B cell (primary cell): ENCODE measurements around the gene GASK1B. TPM values are rescaled to one million over a fixed set of nuclear protein-coding genes. Genes with fewer than 3 reads are reported as not detected.

Experiments
- ATAC-seq: fragments of 200-7000 bp; cut with Tn5 transposase; one replicate; pipeline ENCODE4 v1.10.0; 2021; ENCODE audit warnings: low read depth, mild to moderate bottlenecking, moderate number of reproducible peaks, moderate library complexity
- CTCF ChIA-PET: fragments of 350-600 bp; sonication (Branson Sonifier 250); formaldehyde crosslinking; loops from one replicate; lab custom pipeline; 2021; ENCODE audit warnings: antibody characterized with exemption, inconsistent platforms; lab: Charles Lee
- POLR2A ChIA-PET: fragments of 350-600 bp; sonication (Branson Sonifier 250); formaldehyde crosslinking; loops from one replicate; lab custom pipeline; 2021; ENCODE audit warnings: antibody characterized with exemption; lab: Charles Lee
- DNase-seq: peaks from one replicate; pipeline ENCODE4 v3.0.0; 2013
- H2AFZ ChIP-seq: 2 replicates; pipeline ENCODE4 v1.6.1; 2012; ENCODE audit warnings: mild to moderate bottlenecking, low read depth, low read length; ENCODE audit not compliant: insufficient read depth, poor library complexity, severe bottlenecking
- H3K27ac ChIP-seq, 2 donors: 1 replicate in 1 of 2; 2 replicates in 1 of 2; pipeline ENCODE4 v1.5.1; 2012 to 2013; ENCODE audit warnings: low read length in 2 of 2, mild to moderate bottlenecking in 2 of 2, moderate library complexity in 1 of 2
- H3K27me3 ChIP-seq, 4 experiments: fragments of 200-600 bp in 1 of 4; sonication (generic) in 1 of 4; replicated peaks in 1 of 4; 1 replicate in 2 of 4; 2 replicates in 2 of 4; pipeline versions ENCODE4 v1.6.1 to v1.7.0; 2013 to 2016; ENCODE audit warnings: low read length in 3 of 4, mild to moderate bottlenecking in 2 of 4, mixed read lengths in 1 of 4, moderate library complexity in 1 of 4; ENCODE audit not compliant: insufficient read depth in 4 of 4, control insufficient read depth in 3 of 4; ENCODE audit errors: control extremely low read depth in 1 of 4
- H3K36me3 ChIP-seq, 2 experiments: replicated peaks in 1 of 2; 1 replicate in 1 of 2; 2 replicates in 1 of 2; pipeline versions ENCODE4 v1.6.1 to v1.7.1; 2013; ENCODE audit warnings: low read length in 1 of 2; ENCODE audit not compliant: insufficient read depth in 2 of 2, control insufficient read depth in 1 of 2; ENCODE audit errors: control extremely low read depth in 1 of 2, extremely low read depth in 1 of 2
- H3K4me1 ChIP-seq, 2 donors: fragments of 200-600 bp in 1 of 2; sonication (generic) in 1 of 2; 1 replicate in 1 of 2; 2 replicates in 1 of 2; pipeline versions ENCODE4 v1.5.1 to v1.6.1; 2013 to 2017; ENCODE audit warnings: low read length in 2 of 2; ENCODE audit not compliant: control insufficient read depth in 2 of 2, insufficient read depth in 2 of 2
- H3K4me2 ChIP-seq: replicated peaks from 2 replicates; pipeline ENCODE3; 2012; ENCODE audit warnings: mild to moderate bottlenecking, low read depth, low read length; ENCODE audit not compliant: poor library complexity, severe bottlenecking
- H3K4me3 ChIP-seq, 5 experiments: fragments of 200-600 bp in 1 of 5; sonication (generic) in 1 of 5; 1 replicate in 3 of 5; 2 replicates in 2 of 5; pipeline versions ENCODE4 v1.5.1 to v1.7.0; 2011 to 2016; ENCODE audit warnings: low read length in 4 of 5, mild to moderate bottlenecking in 4 of 5, low read depth in 2 of 5, control low read depth in 1 of 5, moderate library complexity in 1 of 5; ENCODE audit not compliant: insufficient read depth in 1 of 5; ENCODE audit errors: control extremely low read depth in 1 of 5, extremely low read depth in 1 of 5
- H3K79me2 ChIP-seq: fragments of 200-600 bp; sonication (generic); one replicate; pipeline ENCODE4 v1.6.0; 2016; ENCODE audit warnings: low read length; ENCODE audit not compliant: control insufficient read depth, insufficient read depth
- H3K9ac ChIP-seq: fragments of 200-600 bp; sonication (generic); 2 replicates; pipeline ENCODE4 v1.6.1; 2017; ENCODE audit warnings: mild to moderate bottlenecking, low read length, moderate library complexity
- H3K9me3 ChIP-seq, 3 donors: one replicate each; pipeline versions ENCODE4 v1.6.1 to v1.7.1; 2013; ENCODE audit warnings: low read length in 2 of 3; ENCODE audit not compliant: control insufficient read depth in 2 of 3, insufficient read depth in 1 of 3; ENCODE audit errors: control extremely low read depth in 1 of 3
- H4K20me1 ChIP-seq: 2 replicates; pipeline ENCODE4 v1.6.0; 2012; ENCODE audit warnings: mild to moderate bottlenecking, low read length; ENCODE audit not compliant: insufficient read depth, control insufficient read depth, poor library complexity, severe bottlenecking
- H3K27ac Mint-ChIP-seq: one replicate; pipeline ENCODE4 v1.8.0; 2021; ENCODE audit warnings: mixed read lengths
- H3K27me3 Mint-ChIP-seq: one replicate; pipeline ENCODE4 v1.8.0; 2021; ENCODE audit warnings: mixed read lengths
- H3K4me1 Mint-ChIP-seq: one replicate; pipeline ENCODE4 v1.8.0; 2021; ENCODE audit warnings: mixed read lengths
- H3K4me3 Mint-ChIP-seq: one replicate; pipeline ENCODE4 v1.8.0; 2021; ENCODE audit warnings: mixed read lengths
- H3K9me3 Mint-ChIP-seq: one replicate; pipeline ENCODE4 v1.8.0; 2022; ENCODE audit warnings: mixed read lengths; ENCODE audit not compliant: insufficient read depth
- CTCF ChIP-seq: fragments of 200-600 bp; IDR thresholded peaks from one replicate; pipeline ENCODE4 v1.8.0; 2022; ENCODE audit warnings: antibody characterized with exemption, mild to moderate bottlenecking
- EZH2 ChIP-seq: IDR thresholded peaks from 2 replicates; pipeline ENCODE4 v1.6.1; 2012; ENCODE audit warnings: borderline replicate concordance, low read depth, mild to moderate bottlenecking, moderate library complexity, low read length; ENCODE audit not compliant: insufficient read depth, poor library complexity, severe bottlenecking
- WGBS: methylation state at CpG from one replicate; pipeline ENCODE4 v1.1.5; 2013; ENCODE audit warnings: missing lambda C conversion rate; ENCODE audit not compliant: insufficient coverage; 5-methylcytosine and 5-hydroxymethylcytosine counted together
- intact Hi-C: fragments of 100-400 bp; cut with micrococcal nuclease; formaldehyde crosslinking; loops from one replicate; pipeline ENCODE4 v1.10.0; 2022
- polyA plus RNA-seq: library from polyadenylated mRNA; depleted of rRNA; stranded (reverse); fragments of >200 nt; gene quantifications from 2 replicates; pipeline ENCODE4 v1.2.3, GENCODE V29; 2012
- total RNA-seq, 2 donors: library from RNA; stranded (reverse); fragments of 120-200 nt in 1 of 2; gene quantifications; 1 replicate in 1 of 2; 2 replicates in 1 of 2; pipeline versions ENCODE4 v1.2.3 to v1.2.4, GENCODE V29; 2013 to 2022

GASK1B gene
- total and polyA plus RNA-seq, 2 donors (not counting 1 experiment from before 2014, with no cell fraction given): 0.27 to 0.39 TPM

- H3K27ac ChIP-seq: no peak overlapping the region
- H3K4me3 ChIP-seq: no peak overlapping the region
- H3K4me3 Mint-ChIP-seq: no peak overlapping the region
- intact Hi-C loops: no loop called here
- no peaks in the 10 kb centered on the region for H3K9me3 Mint-ChIP-seq
- 89% methylated on average over 2 of the region's 3 CpGs for WGBS
- H3K27me3 Mint-ChIP-seq: no peaks in the 10 kb centered on the region
- ChIA-PET POLR2A (no interaction called here), CTCF (no interaction called here)
- peaks cover 0 to 1% (median 0%) of the 10 kb centered on the region in 3 donors for H3K9me3 ChIP-seq
- H3K79me2 ChIP-seq: no peaks in the 10 kb centered on the region
- H3K36me3 ChIP-seq: no peaks in the 10 kb centered on the region
- H4K20me1 ChIP-seq: no peaks in the 10 kb centered on the region
- ATAC-seq: no peak
- no peak overlapping the region for H3K27ac Mint-ChIP-seq
- no peaks in the 10 kb centered on the region for H3K27me3 ChIP-seq
- H2AFZ ChIP-seq: no peak overlapping the region
- H3K9ac ChIP-seq: no peak overlapping the region
- no peak for DNase-seq
- no peaks in the 10 kb centered on the region for H3K4me1 ChIP-seq
- H3K4me2 ChIP-seq: no peak overlapping the region
- TF ChIP-seq EZH2: no peak
- no peak for TF ChIP-seq CTCF
- no peaks in the 10 kb centered on the region for H3K4me1 Mint-ChIP-seq
Measured at GRCh38 chr4:158147151-158147550, 25.7 kb downstream of the GASK1B start.

GRCh38 chr4:158146736-158147135 lies 26.1 kb downstream of the GASK1B start:
- H3K9me3 Mint-ChIP-seq: no peaks in the 10 kb centered on the region
- Histone ChIP-seq H4K20me1 (no peaks in the 10 kb centered on the region), H3K4me1 (no peaks in the 10 kb centered on the region), H3K9ac (no peak overlapping the region), H3K4me2 (no peak overlapping the region), H2AFZ (no peak overlapping the region), H3K27ac (no peak overlapping the region), H3K36me3 (no peaks in the 10 kb centered on the region), H3K9me3 (peaks cover 0 to 1% (median 0%) of the 10 kb centered on the region in 3 donors), H3K4me3 (no peak overlapping the region), H3K27me3 (no peaks in the 10 kb centered on the region), H3K79me2 (no peaks in the 10 kb centered on the region)
- ATAC-seq (no peak), DNase-seq (no peak)
- no peak overlapping the region for H3K4me3 Mint-ChIP-seq
- H3K27ac Mint-ChIP-seq: no peak overlapping the region
- whole genome bisulfite sequencing: no CpG with 5 or more reads among the region's 1 CpG
- no peak for TF ChIP-seq CTCF
- TF ChIP-seq EZH2: no peak
- ChIA-PET CTCF (no interaction called here), POLR2A (no interaction called here)
- no peaks in the 10 kb centered on the region for H3K4me1 Mint-ChIP-seq
- intact Hi-C loops: no loop called here
- H3K27me3 Mint-ChIP-seq: no peaks in the 10 kb centered on the region
